HepG2 (cell line): Measurements from ENCODE around the gene LINC00237.

Source experiments
- ARNTL ChIP-seq: sonication (generic); formaldehyde crosslinking; IDR thresholded peaks from 2 replicates; pipeline ENCODE4 v1.4.0; 2020; ENCODE audit warnings: mild to moderate bottlenecking, missing genetic modification reagents
- ATF3 ChIP-seq: sonication (generic); formaldehyde crosslinking; IDR thresholded peaks from 2 replicates; pipeline ENCODE4 v1.4.0; 2020; ENCODE audit warnings: missing genetic modification reagents
- ATF7-NPFF ChIP-seq: sonication (generic); formaldehyde crosslinking; IDR thresholded peaks from 2 replicates; pipeline ENCODE4 v1.8.1; 2023; ENCODE audit warnings: mild to moderate bottlenecking, low read depth, missing genetic modification reagents, moderate library complexity
- DMTF1 ChIP-seq: sonication (generic); formaldehyde crosslinking; IDR thresholded peaks from 2 replicates; pipeline ENCODE4 v1.4.0; 2020; ENCODE audit warnings: mild to moderate bottlenecking, missing genetic modification reagents
- EP300 ChIP-seq, 3 experiments: sonication (generic) in 1 of 3; formaldehyde crosslinking in 1 of 3; IDR thresholded peaks; 2 replicates each; pipeline versions ENCODE4 v1.5.1 to v1.6.1; 2011 to 2020; ENCODE audit warnings: low read depth in 2 of 3, low read length in 2 of 3, borderline replicate concordance in 1 of 3, improper control_type of control experiment in 1 of 3, mild to moderate bottlenecking in 1 of 3, missing genetic modification reagents in 1 of 3, moderate library complexity in 1 of 3
- JUN ChIP-seq: sonication (generic); formaldehyde crosslinking; IDR thresholded peaks from 2 replicates; pipeline ENCODE4 v1.4.0; 2020; ENCODE audit warnings: mild to moderate bottlenecking, missing genetic modification reagents
- KLF13 ChIP-seq: sonication (generic); formaldehyde crosslinking; IDR thresholded peaks from 2 replicates; pipeline ENCODE4 v1.4.0; 2020; ENCODE audit warnings: mild to moderate bottlenecking, missing genetic modification reagents
- NR2C2 ChIP-seq: sonication (generic); formaldehyde crosslinking; IDR thresholded peaks from 2 replicates; pipeline ENCODE4 v1.4.0; 2020; ENCODE audit warnings: missing genetic modification reagents, mild to moderate bottlenecking, moderate library complexity, borderline replicate concordance
- POLR2A ChIP-seq, 2 experiments: IDR thresholded peaks; 2 replicates each; pipeline ENCODE4 v1.6.1; 2011; ENCODE audit warnings: low read depth in 2 of 2, low read length in 2 of 2, mild to moderate bottlenecking in 1 of 2, moderate library complexity in 1 of 2; ENCODE audit not compliant: insufficient read depth in 1 of 2
- SRF ChIP-seq: IDR thresholded peaks from 2 replicates; pipeline ENCODE4 v1.6.1; 2011; ENCODE audit warnings: mild to moderate bottlenecking, low read depth, low read length, moderate library complexity
- TAF1 ChIP-seq: sonication (generic); formaldehyde crosslinking; IDR thresholded peaks from 2 replicates; pipeline ENCODE4 v1.4.0; 2020; ENCODE audit warnings: missing genetic modification reagents
- ZNF431 ChIP-seq: sonication (generic); formaldehyde crosslinking; IDR thresholded peaks from 2 replicates; pipeline ENCODE4 v1.9.0; 2022; ENCODE audit warnings: missing genetic modification reagents, low read depth, mild to moderate bottlenecking, borderline replicate concordance
- TF ChIP-seq, protein P1 (sequence below): sonication (generic); formaldehyde crosslinking; IDR thresholded peaks from 2 replicates; pipeline ENCODE4 v1.5.0; 2020; ENCODE audit warnings: mild to moderate bottlenecking, missing genetic modification reagents, moderate library complexity

GRCh38 chr20:21087862-21088540 lies 18.2 kb downstream of the LINC00237 start:
- TF ChIP-seq JUN (CRISPR knock-in tag) (no peak), NR2C2 (CRISPR knock-in tag) (no peak), DMTF1 (CRISPR knock-in tag) (no peak), EP300 (IDR thresholded peaks at IDR 0.05; ENCODE audit: low read depth in 2 of 2, low read length in 2 of 2) (no peak), EP300 (CRISPR knock-in tag; IDR thresholded peaks at IDR 0.05; ENCODE audit: borderline replicate concordance) (no peak), ZNF431 (CRISPR knock-in tag) (no peak), TAF1 (CRISPR knock-in tag) (no peak), KLF13 (CRISPR knock-in tag) (no peak), ARNTL (CRISPR knock-in tag) (no peak), SRF (no peak), POLR2A (IDR thresholded peaks at IDR 0.05; ENCODE audit: insufficient read depth in 1 of 2, low read depth in 2 of 2, low read length in 2 of 2) (no peak), ATF3 (CRISPR knock-in tag) (no peak), ATF7-NPFF (CRISPR knock-in tag) (no peak)
- TF ChIP-seq, protein P1, sequence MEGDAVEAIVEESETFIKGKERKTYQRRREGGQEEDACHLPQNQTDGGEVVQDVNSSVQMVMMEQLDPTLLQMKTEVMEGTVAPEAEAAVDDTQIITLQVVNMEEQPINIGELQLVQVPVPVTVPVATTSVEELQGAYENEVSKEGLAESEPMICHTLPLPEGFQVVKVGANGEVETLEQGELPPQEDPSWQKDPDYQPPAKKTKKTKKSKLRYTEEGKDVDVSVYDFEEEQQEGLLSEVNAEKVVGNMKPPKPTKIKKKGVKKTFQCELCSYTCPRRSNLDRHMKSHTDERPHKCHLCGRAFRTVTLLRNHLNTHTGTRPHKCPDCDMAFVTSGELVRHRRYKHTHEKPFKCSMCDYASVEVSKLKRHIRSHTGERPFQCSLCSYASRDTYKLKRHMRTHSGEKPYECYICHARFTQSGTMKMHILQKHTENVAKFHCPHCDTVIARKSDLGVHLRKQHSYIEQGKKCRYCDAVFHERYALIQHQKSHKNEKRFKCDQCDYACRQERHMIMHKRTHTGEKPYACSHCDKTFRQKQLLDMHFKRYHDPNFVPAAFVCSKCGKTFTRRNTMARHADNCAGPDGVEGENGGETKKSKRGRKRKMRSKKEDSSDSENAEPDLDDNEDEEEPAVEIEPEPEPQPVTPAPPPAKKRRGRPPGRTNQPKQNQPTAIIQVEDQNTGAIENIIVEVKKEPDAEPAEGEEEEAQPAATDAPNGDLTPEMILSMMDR, result no peak
